ENCODE data around the gene EBF4. TPM values are rescaled to one million over a fixed set of nuclear protein-coding genes. Genes with fewer than 3 reads are reported as not detected.

The EBF4 gene
- total RNA-seq, 1 experiment from 2014 or later: 11.4 TPM

GRCh38 chr20:2775139-2775538 is 82.6 kb downstream of the EBF4 start:
- no TSS peak for BruUV-seq (replicated peaks)
- POLR2A ChIA-PET: no interaction called here
- intact Hi-C loops (cut with micrococcal nuclease): no loop called here
- no peaks in the 10 kb centered on the region for H3K79me2 ChIP-seq (ENCODE audit: insufficient read depth, low read length)
- RAD21 ChIA-PET (ENCODE audit: low non-redundant PET in 1 of 2, low total read pairs in 2 of 2, uncharacterized antibody in 2 of 2, unreplicated experiment in 2 of 2): no interaction called here
- no peak overlapping the region for H3K4me3 ChIP-seq (replicated peaks in 1 of 2; ENCODE audit: low read depth in 1 of 2, low read length in 2 of 2)
- ATAC-seq (no peak), DNase-seq (ENCODE audit: low read depth, low spot score) (no peak)
- H3K27me3 ChIP-seq (ENCODE audit: insufficient read depth, low read length): no peaks in the 10 kb centered on the region
- no peaks in the 10 kb centered on the region for H3K36me3 ChIP-seq (ENCODE audit: control insufficient read depth in 1 of 2, insufficient read depth in 2 of 2, low read length in 2 of 2)
- no peak overlapping the region for H3K9ac ChIP-seq (ENCODE audit: low read length)
- H3K9me2 ChIP-seq (ENCODE audit: insufficient read depth): no peaks in the 10 kb centered on the region
- TF ChIP-seq CTCF (IDR thresholded peaks at IDR 0.05 in 2 of 3, conservative IDR thresholded peaks at IDR 0.05 in 1 of 3; ENCODE audit: borderline replicate concordance in 1 of 3, insufficient read depth in 1 of 3, low read depth in 2 of 3, low read length in 2 of 3) (no peak), EGR1 (IDR thresholded peaks at IDR 0.05; ENCODE audit: low read depth) (no peak), ZBTB33 (IDR thresholded peaks at IDR 0.05; ENCODE audit: extremely low read depth, insufficient replicate concordance, low read length) (no peak), REST (IDR thresholded peaks at IDR 0.05; ENCODE audit: low read depth) (no peak), ZNF274 (IDR thresholded peaks at IDR 0.05; ENCODE audit: low read depth, low read length) (no peak), YY1 (IDR thresholded peaks at IDR 0.05; ENCODE audit: extremely low read depth, insufficient replicate concordance, low read depth, low read length) (no peak), ELF1 (IDR thresholded peaks at IDR 0.05; ENCODE audit: borderline replicate concordance, low read depth) (no peak), MAX (IDR thresholded peaks at IDR 0.05) (no peak), JUND (IDR thresholded peaks at IDR 0.05) (no peak), SP1 (IDR thresholded peaks at IDR 0.05; ENCODE audit: low read depth) (no peak), CBX3 (IDR thresholded peaks at IDR 0.05; ENCODE audit: low read depth) (no peak), SRF (IDR thresholded peaks at IDR 0.05; ENCODE audit: low read depth) (no peak), ATF3 (IDR thresholded peaks at IDR 0.05) (no peak), RAD21 (IDR thresholded peaks at IDR 0.05; ENCODE audit: low read depth) (no peak), TCF7L2 (IDR thresholded peaks at IDR 0.05; ENCODE audit: borderline replicate concordance, extremely low read depth, insufficient read depth, insufficient read length) (no peak)
- no peaks in the 10 kb centered on the region for H3K4me1 ChIP-seq (ENCODE audit: control insufficient read depth in 1 of 2, insufficient read depth in 2 of 2, low read length in 2 of 2)
- CTCF ChIA-PET: no interaction called here
- no peaks in the 10 kb centered on the region for H3K9me3 ChIP-seq (ENCODE audit: control insufficient read depth in 1 of 2, insufficient read depth in 1 of 2, low read depth in 1 of 2, low read length in 2 of 2)
- H2AFZ ChIP-seq (ENCODE audit: low read depth, low read length, poor library complexity, severe bottlenecking): no peak overlapping the region
- H3K27ac ChIP-seq (ENCODE audit: low read depth, low read length): no peak overlapping the region
- H4K20me1 ChIP-seq (ENCODE audit: insufficient read depth): no peaks in the 10 kb centered on the region
- H3K4me2 ChIP-seq (ENCODE audit: low read length): no peak overlapping the region
